NCI-H2107 (cell line): ENCODE results near the gene IQGAP2.
"Not testable (repeated sequence)": the region's sequence is repeated elsewhere in the genome, so short reads cannot be mapped to it uniquely, and the experiment has no call there.

ENCODE experiments used
- DNase-seq: peaks from one replicate; lab custom pipeline; 2025; lab: John Stamatoyannopoulos, UW

Gene IQGAP2

GRCh38 chr5:76718381-76718832 is 315.3 kb downstream of the IQGAP2 start:
- DNase-seq = no peak

DNA sequence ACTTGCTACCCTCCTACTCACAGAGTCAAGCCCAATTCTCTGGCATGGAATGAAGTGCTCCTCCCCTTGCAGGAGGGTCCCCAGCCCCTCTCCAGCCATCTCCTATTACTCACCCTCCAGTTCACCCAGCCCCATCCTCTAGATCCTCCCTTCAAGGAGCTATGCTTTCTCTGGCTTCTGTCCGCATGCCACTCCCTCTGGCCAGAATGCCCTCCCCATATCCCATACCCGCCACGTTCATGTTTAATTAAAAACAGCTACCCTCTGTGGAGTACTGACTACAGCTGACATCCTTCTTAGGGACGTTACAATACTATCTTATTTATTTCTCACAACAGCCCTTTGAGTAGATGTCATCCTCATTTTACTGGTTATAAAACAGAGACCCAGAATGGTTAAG is 315.8 kb downstream of the IQGAP2 start:
- no peak for DNase-seq

- no peak for DNase-seq
These were observed 318.0 kb downstream of the IQGAP2 start for GRCh38 chr5:76720988-76721569.

DNA sequence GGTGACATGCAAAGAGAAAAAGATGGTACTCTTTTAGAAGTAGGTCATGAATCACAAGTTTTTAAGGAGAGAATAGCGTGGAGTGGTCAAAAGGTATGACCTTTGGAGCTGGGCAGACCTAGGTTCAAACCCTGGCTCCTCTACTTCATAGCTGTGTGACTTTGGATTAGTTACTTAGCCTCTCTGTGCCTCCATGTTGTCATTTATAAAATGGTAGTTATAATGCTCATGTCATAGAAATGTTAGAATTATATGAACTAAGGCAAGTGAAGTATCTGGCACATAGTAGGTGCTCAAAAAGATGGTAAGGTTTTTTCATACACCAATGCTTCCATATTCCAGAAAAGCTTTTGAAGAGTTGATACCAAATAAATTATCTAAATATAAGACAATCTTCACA is 320.2 kb downstream of the IQGAP2 start:
- DNase-seq = no peak

GRCh38 chr5:76723906-76724305 is 320.8 kb downstream of the IQGAP2 start:
- no peak for DNase-seq

DNA sequence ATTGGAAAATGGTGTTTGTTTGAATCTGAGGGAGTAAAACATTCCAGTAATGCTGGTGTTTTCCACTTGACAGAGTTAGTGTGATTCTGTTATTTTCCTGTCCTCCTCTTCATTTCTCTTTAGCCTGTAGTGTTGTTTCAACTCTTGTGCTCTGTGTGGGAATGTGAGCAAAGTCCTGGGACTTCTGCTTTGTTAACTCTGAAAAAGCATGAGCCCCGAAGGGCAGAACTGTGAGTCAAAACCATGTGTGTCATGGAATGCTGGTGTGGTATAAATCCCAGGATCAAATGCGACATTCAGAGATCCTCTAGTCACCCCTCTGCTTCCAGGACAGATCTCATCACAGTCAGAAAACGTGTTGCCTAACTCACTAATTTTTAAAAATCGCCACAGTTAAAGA is 321.8 kb downstream of the IQGAP2 start:
- DNase-seq = no peak

DNA sequence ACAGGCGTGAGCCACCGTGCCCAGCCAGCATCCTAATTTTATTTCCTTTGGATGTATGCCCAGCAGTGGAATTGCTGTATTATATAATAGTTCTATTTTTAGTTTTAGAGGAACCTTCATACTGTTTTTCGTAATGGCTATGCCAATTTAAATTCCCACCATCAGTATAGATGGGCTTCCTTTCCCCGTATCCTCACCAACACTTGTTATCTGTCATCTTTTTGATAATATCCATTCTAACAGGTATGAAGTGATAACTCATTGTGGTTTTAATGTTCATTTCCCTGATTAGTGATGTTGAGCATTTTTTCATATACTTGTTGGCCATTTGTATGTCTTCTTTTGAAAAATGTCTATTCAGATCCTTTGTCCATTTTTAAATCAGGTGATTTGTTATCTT is 325.9 kb downstream of the IQGAP2 start:
- no peak for DNase-seq

DNA sequence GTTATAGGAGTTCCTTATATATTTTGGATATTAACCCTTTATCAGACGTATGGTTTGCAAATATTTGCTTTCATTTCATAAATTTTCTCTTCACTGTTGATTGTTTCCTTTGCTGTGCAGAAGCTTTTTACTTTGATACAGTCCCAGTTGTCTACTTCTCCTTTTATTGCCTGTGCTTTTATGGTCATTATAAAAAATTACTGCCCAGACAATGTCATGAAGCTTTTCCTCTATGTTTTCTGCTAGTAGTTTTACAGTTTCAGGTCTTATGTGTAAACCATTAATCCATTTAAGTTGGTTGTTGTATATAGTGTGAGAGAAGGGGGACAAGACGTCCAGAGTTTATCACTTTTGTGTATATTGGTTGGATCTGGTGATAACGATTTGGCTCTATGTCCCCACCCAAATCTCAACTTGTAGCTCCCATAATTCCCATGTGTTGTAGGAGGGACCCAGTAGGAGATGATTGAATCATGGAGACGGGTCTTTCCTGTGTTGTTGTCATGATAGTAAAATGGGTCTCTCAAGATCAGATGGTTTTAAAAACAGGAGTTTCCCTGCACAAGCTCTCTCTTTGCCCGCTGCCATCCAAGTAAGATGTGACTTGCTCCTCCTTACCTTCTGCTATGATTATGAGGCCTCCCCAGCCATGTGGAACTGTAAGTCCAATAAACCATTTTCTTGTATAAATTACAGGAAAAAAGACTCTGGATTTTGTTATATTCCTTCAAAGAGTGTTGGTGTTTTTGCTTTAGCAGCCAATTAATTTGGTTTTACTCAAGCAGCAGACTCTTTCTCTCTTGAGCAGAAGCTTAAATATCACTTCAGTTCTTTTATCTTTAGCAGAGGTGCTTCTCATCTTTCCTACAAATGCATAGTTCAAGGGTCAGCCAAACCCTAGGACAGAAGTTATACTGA is 326.5 kb downstream of the IQGAP2 start:
- DNase-seq = no peak

GRCh38 chr5:76732405-76733048 is 329.4 kb downstream of the IQGAP2 start:
- no peak for DNase-seq

DNA sequence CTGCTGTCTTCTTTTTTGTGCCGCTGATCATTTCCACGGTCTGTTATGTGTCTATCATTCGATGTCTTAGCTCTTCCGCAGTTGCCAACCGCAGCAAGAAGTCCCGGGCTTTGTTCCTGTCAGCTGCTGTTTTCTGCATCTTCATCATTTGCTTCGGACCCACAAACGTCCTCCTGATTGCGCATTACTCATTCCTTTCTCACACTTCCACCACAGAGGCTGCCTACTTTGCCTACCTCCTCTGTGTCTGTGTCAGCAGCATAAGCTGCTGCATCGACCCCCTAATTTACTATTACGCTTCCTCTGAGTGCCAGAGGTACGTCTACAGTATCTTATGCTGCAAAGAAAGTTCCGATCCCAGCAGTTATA is 329.9 kb downstream of the IQGAP2 start:
- no peak for DNase-seq

DNA sequence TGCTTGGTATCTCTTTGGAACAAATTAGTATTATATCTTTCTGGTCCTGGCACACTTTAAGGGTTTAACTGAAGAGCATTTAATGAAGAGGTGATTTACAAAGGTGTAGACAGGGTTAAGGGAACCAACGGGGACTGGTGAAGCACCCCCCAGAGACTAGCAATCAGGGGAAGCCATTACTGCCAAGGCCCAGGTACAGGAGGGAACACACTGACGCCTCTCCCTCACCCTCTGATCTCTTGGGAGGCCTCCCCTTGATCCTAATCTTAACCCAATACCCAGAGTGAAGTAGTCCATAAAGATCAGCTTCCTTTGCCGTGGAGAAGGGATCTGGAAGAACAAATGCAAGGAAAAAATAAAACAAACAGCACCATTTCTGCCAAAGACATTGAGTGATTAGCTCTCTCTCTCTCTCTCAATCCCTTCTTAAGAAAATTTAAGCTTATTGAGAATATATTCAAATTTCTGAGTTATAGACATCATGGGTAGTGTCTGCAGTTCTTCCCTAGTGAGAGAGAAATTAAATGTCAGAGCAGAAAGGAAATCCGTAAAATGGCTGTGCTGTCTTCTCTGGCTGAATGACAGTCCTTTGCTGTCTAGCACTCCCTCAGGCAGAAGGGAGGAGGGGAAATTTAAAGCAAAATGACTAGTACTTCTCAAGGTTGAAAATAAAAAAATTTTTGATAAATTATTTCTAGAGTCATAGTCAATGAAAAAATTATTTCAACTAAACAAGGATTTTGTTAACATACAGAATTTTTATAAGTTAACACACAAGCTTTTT is 332.9 kb downstream of the IQGAP2 start:
- no peak for DNase-seq

DNA sequence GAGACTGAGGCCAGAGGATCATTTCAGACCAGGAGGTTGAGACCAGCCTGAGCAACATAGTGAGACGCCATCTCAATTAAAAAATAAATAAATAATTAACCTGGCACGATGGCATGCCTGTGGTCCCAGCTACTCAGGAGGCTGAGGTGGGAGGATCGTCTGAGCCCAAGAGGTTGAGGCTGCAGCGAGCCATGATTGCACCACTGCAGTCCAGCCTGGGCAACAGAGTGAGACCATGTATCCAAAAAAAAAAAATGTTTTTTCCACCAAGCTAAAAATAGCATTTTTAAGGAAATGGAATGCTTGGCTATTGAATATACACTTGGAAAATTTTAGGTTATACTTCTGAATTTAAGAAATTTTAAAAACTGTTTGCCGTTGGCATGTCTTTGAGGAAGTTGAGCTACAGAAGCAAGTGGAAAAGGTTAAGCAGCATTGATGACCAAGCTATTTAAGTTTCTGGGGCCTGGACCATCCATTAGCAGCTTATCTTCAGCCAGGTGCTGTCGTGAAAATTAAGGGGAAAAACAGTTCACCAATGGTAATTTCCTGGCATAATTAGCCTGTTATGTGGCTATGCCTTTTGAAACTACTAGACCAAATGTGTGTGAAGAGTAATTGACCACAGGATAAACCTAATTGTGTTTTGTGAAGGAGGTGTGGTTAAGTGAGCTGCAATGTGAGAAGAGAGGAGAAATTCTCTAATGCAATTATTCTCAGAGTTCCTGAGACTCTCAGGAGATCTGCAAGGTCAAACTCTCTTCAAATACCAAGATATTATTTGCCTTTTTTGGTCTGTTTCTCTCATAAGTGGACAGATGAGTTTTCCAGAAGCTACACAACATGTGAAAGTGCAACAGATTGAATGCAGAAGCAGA is 333.8 kb downstream of the IQGAP2 start:
- no peak for DNase-seq

DNA sequence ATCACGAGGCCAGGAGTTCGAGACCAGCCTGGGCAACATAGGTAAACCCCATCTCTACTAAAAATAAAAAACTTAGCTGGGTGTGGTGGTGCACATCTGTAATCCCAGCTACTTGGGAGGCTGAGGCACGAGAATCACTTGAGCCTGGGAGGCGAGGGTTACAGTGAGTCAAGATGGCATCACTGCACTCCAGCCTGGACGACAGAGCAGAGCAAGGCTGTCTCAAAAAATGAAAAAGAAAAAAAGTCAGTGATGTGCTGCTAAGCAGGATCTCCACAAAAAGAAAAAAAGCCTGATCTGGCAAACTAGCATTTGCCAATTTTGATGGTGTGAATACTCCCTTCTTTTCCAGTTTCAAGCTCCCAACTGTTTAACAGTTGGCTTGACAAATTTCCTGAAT is 334.8 kb downstream of the IQGAP2 start:
- no peak for DNase-seq

DNA sequence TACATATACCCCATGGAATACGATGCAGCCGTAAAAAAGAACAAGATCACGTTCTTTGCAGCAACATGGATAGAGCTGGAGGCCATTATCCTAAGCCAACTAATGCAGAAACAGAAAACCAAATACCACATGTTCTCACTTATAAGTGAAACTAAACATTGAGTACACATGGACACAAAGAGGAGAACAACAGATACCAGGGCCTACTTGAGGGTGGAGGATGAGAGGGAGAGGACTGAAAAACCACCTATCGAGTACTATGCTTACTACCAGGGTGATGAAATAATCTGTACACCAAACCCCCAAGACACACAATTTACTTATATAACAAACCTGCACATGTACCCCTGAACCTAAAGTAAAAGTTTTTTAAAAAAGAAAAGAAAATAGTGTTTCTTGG is 338.4 kb downstream of the IQGAP2 start:
- not testable (repeated sequence) for DNase-seq

DNA sequence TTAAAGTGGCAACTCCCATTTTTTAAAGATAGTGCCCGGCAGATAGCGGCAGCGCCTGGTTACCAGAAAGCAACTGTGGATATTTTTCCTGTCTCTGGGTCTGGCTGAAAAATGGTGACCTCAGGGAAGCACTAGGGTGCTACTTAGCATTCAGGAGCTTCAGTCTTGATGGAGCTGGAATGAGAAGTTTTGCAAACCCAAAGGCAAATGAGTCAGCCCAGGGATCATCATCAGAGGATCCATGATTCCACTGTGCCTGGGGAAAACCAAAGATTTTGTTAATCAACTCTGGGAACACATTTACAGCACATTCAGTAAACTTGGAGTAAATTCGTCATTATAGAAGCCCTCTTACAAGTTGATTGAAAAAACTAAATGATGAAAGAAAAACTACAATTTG is 339.5 kb downstream of the IQGAP2 start:
- no peak for DNase-seq

GRCh38 chr5:76744632-76745031 is 341.5 kb downstream of the IQGAP2 start:
- DNase-seq = no peak

DNA sequence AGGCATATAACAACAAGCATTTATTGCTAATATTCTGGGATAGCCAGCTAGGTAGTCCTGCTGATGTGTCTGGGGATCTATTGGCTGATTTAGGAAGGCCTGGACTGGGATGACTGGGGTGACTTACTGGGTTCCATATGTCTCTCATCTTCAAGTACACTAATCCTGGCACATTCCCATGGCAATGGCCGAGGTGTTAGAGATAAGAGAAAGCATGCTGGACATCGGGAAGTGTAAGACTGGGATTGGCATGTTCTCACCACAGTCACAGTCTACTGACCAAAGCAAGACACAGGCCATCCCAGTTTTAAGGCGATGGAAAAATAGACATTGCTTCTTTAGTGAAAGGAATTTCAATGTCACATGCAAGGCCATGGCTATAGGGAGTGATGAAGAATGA is 342.6 kb downstream of the IQGAP2 start:
- DNase-seq = no peak

DNA sequence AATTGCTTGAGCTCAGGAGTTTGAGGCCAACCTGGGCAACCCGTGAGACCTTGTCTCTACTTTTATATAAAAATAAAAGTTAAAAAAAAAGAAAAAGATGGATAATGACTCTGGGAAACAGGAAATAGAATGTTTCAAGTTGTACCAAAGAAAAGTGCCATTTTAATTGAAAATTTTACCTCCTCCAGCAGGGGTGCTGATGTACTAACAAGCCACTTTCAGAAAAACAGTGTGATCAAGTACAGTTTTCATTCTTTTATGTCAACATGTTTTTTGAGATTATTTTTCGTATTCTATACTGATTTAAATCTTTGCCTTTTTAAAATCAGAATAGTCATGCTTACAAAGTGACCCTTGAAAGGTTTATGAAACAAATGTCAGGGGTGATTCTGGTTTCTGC is 343.6 kb downstream of the IQGAP2 start:
- no peak for DNase-seq

DNA sequence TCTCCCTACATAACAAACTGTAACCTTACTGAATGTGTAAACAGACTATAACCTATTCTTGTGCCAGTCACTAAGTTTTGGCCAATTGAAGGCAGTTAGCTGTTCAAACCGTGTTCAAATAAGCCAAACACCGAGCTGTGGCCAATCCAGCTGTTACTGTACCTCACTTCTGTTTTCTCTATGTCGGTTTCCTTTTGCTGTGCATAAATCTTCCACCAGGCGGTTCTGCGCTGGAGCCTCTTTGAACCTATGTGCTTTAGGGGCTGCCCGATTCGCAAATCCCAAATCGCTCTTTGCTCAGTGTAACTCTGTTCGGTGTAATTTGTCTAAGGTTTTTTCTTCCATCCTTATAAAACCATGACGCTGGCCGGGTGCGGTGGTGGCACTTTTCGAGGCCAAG is 344.6 kb downstream of the IQGAP2 start:
- DNase-seq = no peak

GRCh38 chr5:76751291-76751690 is 348.2 kb downstream of the IQGAP2 start:
- DNase-seq = no peak

DNA sequence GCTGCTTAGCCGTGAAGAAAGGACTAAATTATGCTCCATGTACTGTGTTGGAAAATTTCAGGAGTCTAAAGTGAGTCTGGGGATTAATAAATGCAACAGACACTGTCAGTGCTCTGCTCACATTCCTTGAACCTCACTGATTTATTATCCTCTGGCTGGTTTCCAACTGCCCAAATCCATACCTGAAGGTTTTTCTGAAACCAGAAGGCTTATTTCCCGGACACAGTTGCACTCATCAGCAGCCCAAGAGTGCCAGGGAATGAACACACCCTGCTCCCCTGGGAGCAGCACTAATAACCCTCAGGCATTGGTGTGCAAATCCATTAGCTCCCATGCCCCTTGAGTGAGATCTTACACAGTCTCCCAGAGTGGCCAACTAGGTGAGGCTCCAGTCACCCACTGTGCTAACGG is 351.6 kb downstream of the IQGAP2 start:
- DNase-seq = no peak
